HG03565 (cell line): ENCODE measurements around the gene BICC1.

Experiments used
- ATAC-seq: cut with Tn5 transposase; IDR thresholded peaks from one replicate; pipeline ENCODE4 v1.9.1; 2021; ENCODE audit warnings: mild to moderate bottlenecking, moderate library complexity; ENCODE audit not compliant: unreplicated experiment

Gene BICC1

GRCh38 chr10:58698777-58699356 is 186.2 kb downstream of the BICC1 start:
- no peak for ATAC-seq

DNA sequence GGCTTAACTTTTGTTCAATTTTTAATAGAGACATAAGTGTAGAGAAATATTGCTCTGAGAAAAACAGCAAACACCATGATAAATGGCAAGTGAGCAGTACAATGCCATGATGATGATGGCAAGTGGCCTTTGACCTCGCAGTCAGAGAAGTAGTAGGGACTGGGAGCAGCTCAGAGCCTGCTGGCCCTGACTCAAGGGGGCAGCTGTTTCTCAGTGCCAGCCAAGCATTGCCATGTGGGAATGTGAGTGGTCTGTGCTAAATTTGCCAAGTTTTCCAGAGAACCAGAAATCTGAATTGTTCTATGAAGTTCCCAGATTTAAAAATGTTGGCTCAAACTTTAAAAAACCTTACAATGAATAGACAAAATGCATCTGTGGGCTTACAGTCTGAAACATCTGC is 187.9 kb downstream of the BICC1 start:
- ATAC-seq: no peak

- no peak for ATAC-seq
Measured at GRCh38 chr10:58701405-58702135, 188.9 kb downstream of the BICC1 start.

DNA sequence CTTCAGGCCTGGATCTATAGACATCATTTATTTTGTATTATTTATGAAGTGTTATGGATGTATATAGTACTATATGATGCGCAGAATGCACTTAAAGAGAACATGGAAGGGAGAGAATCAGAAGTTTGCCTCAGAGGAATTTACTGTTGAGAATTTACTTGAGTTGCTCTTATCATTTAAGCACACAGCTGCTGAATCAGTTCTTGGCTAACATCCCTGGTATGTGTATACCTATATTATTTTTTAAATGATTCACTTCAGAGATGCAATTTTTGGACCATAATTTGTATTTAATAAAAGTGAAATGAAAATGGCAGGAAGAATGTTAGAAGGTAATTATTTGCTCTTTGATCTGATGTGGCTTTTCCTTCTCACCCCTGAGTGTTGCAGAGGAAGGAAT is 191.6 kb downstream of the BICC1 start:
- no peak for ATAC-seq

GRCh38 chr10:58704671-58705141 is 192.0 kb downstream of the BICC1 start:
- no peak for ATAC-seq

- no peak for ATAC-seq
Measured at GRCh38 chr10:58706836-58707235, 194.2 kb downstream of the BICC1 start.

GRCh38 chr10:58712141-58712540 is 199.5 kb downstream of the BICC1 start:
- no peak for ATAC-seq

DNA sequence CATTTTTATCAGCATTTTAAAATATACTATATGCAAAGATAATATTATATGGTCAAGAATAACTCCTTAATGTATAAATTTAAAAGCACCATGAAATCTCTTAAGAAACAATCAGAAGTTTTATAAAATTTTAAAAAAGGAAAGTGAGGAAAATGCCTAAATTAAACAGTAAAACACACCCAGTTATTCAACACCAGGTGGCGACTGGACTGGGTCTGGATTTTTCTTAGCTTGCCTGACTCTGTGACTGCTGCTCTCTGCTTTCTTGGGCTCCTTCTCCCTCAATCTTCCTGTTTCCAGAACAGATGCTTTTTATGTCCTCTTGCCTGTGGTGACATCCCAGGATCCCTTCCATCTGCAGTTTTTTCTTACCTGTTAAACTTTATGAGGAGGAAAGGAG is 200.3 kb downstream of the BICC1 start:
- no peak for ATAC-seq

- no peak for ATAC-seq
Measured at GRCh38 chr10:58714409-58714808, 201.7 kb downstream of the BICC1 start.

- ATAC-seq: no peak
Measured at GRCh38 chr10:58715061-58715460, 202.4 kb downstream of the BICC1 start.

- ATAC-seq: no peak
Measured at GRCh38 chr10:58718596-58718995, 205.9 kb downstream of the BICC1 start.

GRCh38 chr10:58721601-58722281 is 209.1 kb downstream of the BICC1 start:
- no peak for ATAC-seq

GRCh38 chr10:58723186-58723585 is 210.5 kb downstream of the BICC1 start:
- no peak for ATAC-seq

- no peak for ATAC-seq
Measured at GRCh38 chr10:58723966-58724365, 211.3 kb downstream of the BICC1 start.

DNA sequence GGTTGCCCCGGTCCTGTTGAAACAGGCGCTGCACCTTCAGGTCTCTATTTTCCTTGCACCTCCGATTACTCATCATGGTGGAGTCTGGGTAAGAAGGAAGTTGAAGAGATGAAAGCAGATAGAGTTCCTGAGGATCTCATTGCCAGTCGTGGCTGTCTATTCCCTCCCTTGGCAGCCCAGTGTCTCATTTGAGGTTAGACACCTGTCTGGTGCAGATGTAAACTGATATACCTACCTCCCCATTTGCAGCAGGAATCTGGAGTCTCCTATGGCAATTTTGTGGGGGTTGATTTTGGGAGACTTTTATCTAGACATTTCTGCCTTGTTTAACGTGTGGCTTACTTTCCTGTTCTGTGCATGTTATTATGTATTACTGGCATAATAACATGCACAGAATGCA is 212.1 kb downstream of the BICC1 start:
- ATAC-seq: no peak

GRCh38 chr10:58725901-58726300 is 213.2 kb downstream of the BICC1 start:
- ATAC-seq: no peak

- no peak for ATAC-seq
Measured at GRCh38 chr10:58727633-58728032, 215.0 kb downstream of the BICC1 start.

DNA sequence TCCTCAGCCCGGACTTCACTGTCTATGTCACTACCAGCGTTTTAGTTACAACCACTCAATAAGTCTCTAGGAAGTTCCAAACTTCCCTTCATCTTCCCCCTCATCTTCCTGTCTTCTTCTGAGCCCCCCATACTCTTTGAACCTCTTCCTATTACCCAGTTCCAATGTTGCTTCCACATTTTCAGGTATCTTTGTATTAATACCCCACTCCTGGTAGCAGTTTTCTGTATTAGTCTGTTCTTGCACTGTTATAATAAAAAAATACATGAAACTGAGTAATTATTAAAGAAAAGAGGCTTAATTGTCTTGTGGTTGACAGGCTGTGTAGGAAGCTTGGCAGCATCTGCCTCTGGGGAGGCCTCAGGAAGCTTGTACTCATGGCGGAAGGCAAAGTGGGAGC is 218.6 kb downstream of the BICC1 start:
- no peak for ATAC-seq

GRCh38 chr10:58733436-58733835 is 220.8 kb downstream of the BICC1 start:
- no peak for ATAC-seq

DNA sequence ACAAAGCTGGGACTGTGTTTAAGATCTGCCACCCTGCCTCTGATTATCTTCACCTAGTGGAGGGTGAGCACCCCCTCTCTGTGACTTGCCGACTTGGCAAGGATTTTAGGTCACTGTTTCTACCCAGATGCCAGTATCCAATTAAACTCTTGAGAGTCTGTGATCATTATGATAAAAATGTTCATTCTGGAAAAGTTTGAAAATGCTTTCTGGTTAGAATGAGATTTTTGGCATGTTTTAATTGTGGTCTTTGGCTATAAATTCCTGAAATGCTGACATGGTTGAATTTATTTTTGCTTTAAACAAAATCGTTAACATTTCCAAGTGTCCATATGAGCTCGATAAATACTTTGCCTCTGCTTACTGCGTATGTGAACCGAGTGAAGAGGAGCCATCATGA is 221.4 kb downstream of the BICC1 start:
- no peak for ATAC-seq

DNA sequence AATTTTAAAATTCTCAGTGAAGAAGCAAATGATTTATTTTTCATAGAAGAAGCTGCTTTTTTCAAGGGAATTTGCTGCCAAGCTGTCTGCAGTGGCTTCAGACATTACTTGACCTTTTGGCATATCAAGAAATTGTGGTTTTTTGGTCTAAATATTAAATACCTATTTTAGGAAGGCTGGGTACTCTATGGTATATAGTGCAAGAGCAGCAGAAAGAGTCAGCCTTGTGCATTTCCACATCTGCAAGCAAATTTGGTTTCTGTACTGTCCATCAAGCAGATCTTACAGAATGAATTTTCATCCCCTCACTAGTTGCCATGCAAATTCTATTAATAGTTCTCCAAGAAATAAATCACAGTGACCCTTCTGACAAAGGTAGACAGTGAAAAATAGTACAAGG is 222.0 kb downstream of the BICC1 start:
- no peak for ATAC-seq

- no peak for ATAC-seq
Measured at GRCh38 chr10:58735087-58735486, 222.4 kb downstream of the BICC1 start.
